A549 (cell line): ENCODE results near the gene ZBTB43.

Experiments
- CEBPB ChIP-seq, 2 experiments: fragments of >200 bp in 1 of 2; sonication (Bioruptor Twin) in 1 of 2; formaldehyde crosslinking in 1 of 2; IDR thresholded peaks; 2 replicates each; pipeline ENCODE4 v1.6.1; 2012 to 2016
- EP300 ChIP-seq, 2 experiments: fragments of >200 bp; sonication (Bioruptor Twin); formaldehyde crosslinking; IDR thresholded peaks; 2 replicates in 1 of 2; 3 replicates in 1 of 2; pipeline ENCODE4 v1.6.1; 2016 to 2017
- JUN ChIP-seq, 2 experiments: fragments of >200 bp; sonication (Bioruptor Twin); formaldehyde crosslinking; IDR thresholded peaks; 2 replicates in 1 of 2; 3 replicates in 1 of 2; pipeline ENCODE4 v1.6.1; 2016 to 2017
- MAFK ChIP-seq: fragments of 450-650 bp; IDR thresholded peaks from 2 replicates; pipeline ENCODE4 v1.6.1; 2014; ENCODE audit not compliant: partially characterized antibody
- MYC ChIP-seq: IDR thresholded peaks from 2 replicates; pipeline ENCODE4 v1.6.1; 2012; ENCODE audit warnings: mild to moderate bottlenecking, inconsistent platforms, low read length, improper control_type of control experiment, borderline replicate concordance
- RAD21 ChIP-seq, 2 experiments: fragments of >200 bp in 1 of 2; sonication (Bioruptor Twin) in 1 of 2; formaldehyde crosslinking in 1 of 2; IDR thresholded peaks in 1 of 2; conservative IDR thresholded peaks in 1 of 2; 2 replicates in 1 of 2; 3 replicates in 1 of 2; pipeline ENCODE4 v1.6.1; 2012 to 2018; ENCODE audit warnings: inconsistent platforms in 1 of 2
- RFX5 ChIP-seq: fragments of 450-650 bp; IDR thresholded peaks from 2 replicates; pipeline ENCODE4 v1.7.1; 2014; ENCODE audit warnings: antibody characterized with exemption, mild to moderate bottlenecking, moderate library complexity
- TF ChIP-seq, protein P1 (sequence below): fragments of >200 bp; sonication (Bioruptor Twin); formaldehyde crosslinking; IDR thresholded peaks from 3 replicates; pipeline ENCODE4 v1.5.1; 2016
- TF ChIP-seq, protein P2 (sequence below): IDR thresholded peaks from 2 replicates; pipeline ENCODE4 v1.6.1; 2012

DNA sequence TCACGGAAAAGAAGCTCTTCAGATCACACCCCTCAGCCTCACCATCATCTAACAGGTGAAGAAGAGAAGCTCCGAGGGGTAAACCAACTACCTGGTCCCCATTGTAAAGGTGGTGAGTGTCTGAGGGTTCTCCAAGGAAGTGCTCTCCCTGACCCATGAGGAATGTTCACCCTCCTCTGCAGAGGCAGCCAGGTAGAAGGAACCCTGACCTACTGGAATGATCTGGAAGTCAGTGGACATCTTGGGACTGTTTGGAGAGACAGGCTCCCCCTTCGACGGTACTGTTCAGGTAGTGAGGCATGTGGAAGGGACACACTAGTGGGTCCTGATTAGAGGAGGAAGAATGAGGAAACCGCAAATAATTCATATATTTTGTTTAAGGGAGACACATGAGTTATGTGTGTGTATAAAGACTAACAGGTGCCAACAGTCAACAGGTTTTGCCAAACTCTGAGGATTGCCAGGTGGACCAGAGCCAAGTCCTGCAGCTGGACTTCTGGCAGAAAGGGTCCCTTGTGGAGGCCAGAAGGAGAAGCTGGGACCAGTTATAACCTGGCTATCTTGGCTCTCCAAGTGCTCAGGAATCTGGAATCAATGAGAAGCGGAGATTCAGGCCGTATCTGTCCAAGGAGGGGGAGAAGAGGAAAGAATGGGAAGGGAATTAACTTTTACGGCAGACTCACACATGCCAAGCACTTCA, 52.6 kb downstream of the ZBTB43 start:
- TF ChIP-seq, protein P1, sequence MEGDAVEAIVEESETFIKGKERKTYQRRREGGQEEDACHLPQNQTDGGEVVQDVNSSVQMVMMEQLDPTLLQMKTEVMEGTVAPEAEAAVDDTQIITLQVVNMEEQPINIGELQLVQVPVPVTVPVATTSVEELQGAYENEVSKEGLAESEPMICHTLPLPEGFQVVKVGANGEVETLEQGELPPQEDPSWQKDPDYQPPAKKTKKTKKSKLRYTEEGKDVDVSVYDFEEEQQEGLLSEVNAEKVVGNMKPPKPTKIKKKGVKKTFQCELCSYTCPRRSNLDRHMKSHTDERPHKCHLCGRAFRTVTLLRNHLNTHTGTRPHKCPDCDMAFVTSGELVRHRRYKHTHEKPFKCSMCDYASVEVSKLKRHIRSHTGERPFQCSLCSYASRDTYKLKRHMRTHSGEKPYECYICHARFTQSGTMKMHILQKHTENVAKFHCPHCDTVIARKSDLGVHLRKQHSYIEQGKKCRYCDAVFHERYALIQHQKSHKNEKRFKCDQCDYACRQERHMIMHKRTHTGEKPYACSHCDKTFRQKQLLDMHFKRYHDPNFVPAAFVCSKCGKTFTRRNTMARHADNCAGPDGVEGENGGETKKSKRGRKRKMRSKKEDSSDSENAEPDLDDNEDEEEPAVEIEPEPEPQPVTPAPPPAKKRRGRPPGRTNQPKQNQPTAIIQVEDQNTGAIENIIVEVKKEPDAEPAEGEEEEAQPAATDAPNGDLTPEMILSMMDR = no peak
- TF ChIP-seq CEBPB (IDR thresholded peaks at IDR 0.05) (no peak), RAD21 (conservative IDR thresholded peaks at IDR 0.05 in 1 of 2, IDR thresholded peaks at IDR 0.05 in 1 of 2) (no peak), MAFK (no peak), EP300 (IDR thresholded peaks at IDR 0.05) (no peak), RFX5 (no peak), MYC (no peak), JUN (IDR thresholded peaks at IDR 0.05) (no peak)
- TF ChIP-seq, protein P2, sequence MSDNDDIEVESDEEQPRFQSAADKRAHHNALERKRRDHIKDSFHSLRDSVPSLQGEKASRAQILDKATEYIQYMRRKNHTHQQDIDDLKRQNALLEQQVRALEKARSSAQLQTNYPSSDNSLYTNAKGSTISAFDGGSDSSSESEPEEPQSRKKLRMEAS = no peak
